ENCODE results near the gene AUTS2. TPM values are rescaled to one million over a fixed set of nuclear protein-coding genes. Genes with fewer than 3 reads are reported as not detected.

The AUTS2 gene
- total RNA-seq, 1 experiment from 2014 or later = 42.1 TPM

DNA sequence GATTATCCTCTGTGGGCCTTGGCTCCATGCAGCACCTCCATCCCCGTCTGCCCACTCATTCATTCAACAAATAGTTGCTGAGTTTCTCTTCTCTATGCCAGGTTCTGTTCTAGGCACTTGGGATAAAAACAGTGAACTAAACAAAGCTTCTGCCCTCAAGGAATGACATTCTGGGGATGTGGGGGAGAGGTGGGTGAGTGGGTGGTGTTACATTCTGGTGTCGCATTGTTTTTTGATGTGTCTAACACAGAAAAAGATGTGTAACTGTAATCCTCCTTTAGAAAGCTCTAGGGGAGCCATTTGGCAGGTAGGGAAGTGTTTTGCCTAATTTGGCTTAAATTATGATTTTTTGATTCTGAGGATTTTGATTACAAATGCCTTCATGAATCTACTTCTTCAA lies 21.4 kb downstream of the AUTS2 start:
- peaks cover 53% of the 10 kb centered on the region for H3K4me1 ChIP-seq (ENCODE audit: insufficient read depth, low read length, poor library complexity, severe bottlenecking)
- H3K27ac ChIP-seq (ENCODE audit: low read depth, low read length, poor library complexity, severe bottlenecking) = no peak overlapping the region
- intact Hi-C loops (cut with micrococcal nuclease; ENCODE audit: unreplicated experiment) = no loop called here
- ChIA-PET POLR2A (ENCODE audit: low non-redundant PET) (interaction anchor here (0.7 kb wide), 1 partner anchor 121 kb away, joined by 4 read pairs; no protein-coding TSS in a partner anchor), CTCF (no interaction called here)
- H3K36me3 ChIP-seq (ENCODE audit: insufficient read depth, low read length, poor library complexity, severe bottlenecking) = no peaks in the 10 kb centered on the region
- TF ChIP-seq, protein P1, sequence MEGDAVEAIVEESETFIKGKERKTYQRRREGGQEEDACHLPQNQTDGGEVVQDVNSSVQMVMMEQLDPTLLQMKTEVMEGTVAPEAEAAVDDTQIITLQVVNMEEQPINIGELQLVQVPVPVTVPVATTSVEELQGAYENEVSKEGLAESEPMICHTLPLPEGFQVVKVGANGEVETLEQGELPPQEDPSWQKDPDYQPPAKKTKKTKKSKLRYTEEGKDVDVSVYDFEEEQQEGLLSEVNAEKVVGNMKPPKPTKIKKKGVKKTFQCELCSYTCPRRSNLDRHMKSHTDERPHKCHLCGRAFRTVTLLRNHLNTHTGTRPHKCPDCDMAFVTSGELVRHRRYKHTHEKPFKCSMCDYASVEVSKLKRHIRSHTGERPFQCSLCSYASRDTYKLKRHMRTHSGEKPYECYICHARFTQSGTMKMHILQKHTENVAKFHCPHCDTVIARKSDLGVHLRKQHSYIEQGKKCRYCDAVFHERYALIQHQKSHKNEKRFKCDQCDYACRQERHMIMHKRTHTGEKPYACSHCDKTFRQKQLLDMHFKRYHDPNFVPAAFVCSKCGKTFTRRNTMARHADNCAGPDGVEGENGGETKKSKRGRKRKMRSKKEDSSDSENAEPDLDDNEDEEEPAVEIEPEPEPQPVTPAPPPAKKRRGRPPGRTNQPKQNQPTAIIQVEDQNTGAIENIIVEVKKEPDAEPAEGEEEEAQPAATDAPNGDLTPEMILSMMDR (conservative IDR thresholded peaks at IDR 0.05; ENCODE audit: low read depth, low read length) = no peak
- TF ChIP-seq EZH2 (IDR thresholded peaks at IDR 0.05; ENCODE audit: borderline replicate concordance, low read depth, low read length, poor library complexity, severe bottlenecking) = no peak
- H3K4me3 ChIP-seq (ENCODE audit: low read depth, low read length, poor library complexity, severe bottlenecking) = peak overlapping the region; percentile 20
- H3K27me3 ChIP-seq (replicated peaks; ENCODE audit: insufficient read depth, low read depth, low read length, poor library complexity) = no peaks in the 10 kb centered on the region
- BruUV-seq (replicated peaks) = no TSS peak
- no peaks in the 10 kb centered on the region for H3K9me3 ChIP-seq (ENCODE audit: low read depth, low read length, poor library complexity, severe bottlenecking)
- DNase-seq (ENCODE audit: low spot score) = no peak

DNA sequence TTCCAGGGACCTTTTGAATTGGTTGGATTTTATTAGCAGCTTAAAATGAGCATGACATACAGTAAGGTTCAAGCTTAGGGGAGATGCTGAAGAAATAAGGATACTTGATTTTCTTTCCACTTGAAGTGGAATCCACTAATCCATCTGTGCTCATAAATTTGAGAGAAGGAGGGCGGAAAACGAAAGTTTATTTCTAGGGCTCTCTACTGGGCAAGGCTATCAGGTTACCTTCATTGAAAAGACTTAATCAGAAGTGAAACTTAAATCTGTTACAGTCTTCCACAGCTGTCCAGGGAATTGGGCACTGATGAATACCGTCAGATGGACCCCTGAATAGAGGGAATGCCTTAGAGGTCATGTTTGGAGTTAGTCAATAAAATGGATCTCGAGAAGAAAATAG lies 21.8 kb downstream of the AUTS2 start:
- Histone ChIP-seq H3K9me3 (ENCODE audit: low read depth, low read length, poor library complexity, severe bottlenecking) (no peaks in the 10 kb centered on the region), H3K27ac (ENCODE audit: low read depth, low read length, poor library complexity, severe bottlenecking) (peak overlapping the region; percentile 1), H3K4me1 (ENCODE audit: insufficient read depth, low read length, poor library complexity, severe bottlenecking) (peaks cover 54% of the 10 kb centered on the region), H3K4me3 (ENCODE audit: low read depth, low read length, poor library complexity, severe bottlenecking) (peak overlapping the region; percentile 20), H3K36me3 (ENCODE audit: insufficient read depth, low read length, poor library complexity, severe bottlenecking) (no peaks in the 10 kb centered on the region), H3K27me3 (replicated peaks; ENCODE audit: insufficient read depth, low read depth, low read length, poor library complexity) (no peaks in the 10 kb centered on the region)
- BruUV-seq (replicated peaks) = no TSS peak
- ChIA-PET POLR2A (ENCODE audit: low non-redundant PET) (interaction anchor here (0.7 kb wide), 1 partner anchor 120 kb away, joined by 4 read pairs; no protein-coding TSS in a partner anchor), CTCF (no interaction called here)
- DNase-seq (ENCODE audit: low spot score) = peak; percentile 75
- intact Hi-C loops (cut with micrococcal nuclease; ENCODE audit: unreplicated experiment) = no loop called here
- TF ChIP-seq, protein P1 (conservative IDR thresholded peaks at IDR 0.05; ENCODE audit: low read depth, low read length) = no peak
- no peak for TF ChIP-seq EZH2 (IDR thresholded peaks at IDR 0.05; ENCODE audit: borderline replicate concordance, low read depth, low read length, poor library complexity, severe bottlenecking)

DNA sequence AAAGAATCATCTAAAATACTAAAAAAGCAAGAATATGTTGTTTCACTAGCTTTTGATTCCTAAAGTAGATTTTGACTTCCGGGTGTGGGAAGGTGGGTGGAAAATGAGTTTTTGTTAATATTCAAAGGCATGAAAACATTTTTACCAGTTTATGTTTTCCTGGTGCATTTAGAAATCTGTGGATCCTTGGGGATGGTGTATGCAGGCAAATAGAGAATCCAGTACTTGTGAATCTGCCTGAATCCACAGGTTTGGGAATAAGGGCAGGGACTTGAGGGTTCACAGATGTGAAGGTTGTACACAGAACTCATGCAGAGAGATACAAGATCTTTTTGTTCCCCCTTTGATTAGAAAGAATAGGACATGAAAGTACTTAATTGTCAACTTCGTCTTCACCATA lies 22.4 kb downstream of the AUTS2 start:
- intact Hi-C loops (cut with micrococcal nuclease; ENCODE audit: unreplicated experiment) = no loop called here
- POLR2A ChIA-PET (ENCODE audit: low non-redundant PET) = no interaction called here
- no TSS peak for BruUV-seq (replicated peaks)
- Histone ChIP-seq H3K4me3 (ENCODE audit: low read depth, low read length, poor library complexity, severe bottlenecking) (peak overlapping the region; percentile 20), H3K27ac (ENCODE audit: low read depth, low read length, poor library complexity, severe bottlenecking) (peak overlapping the region; percentile 1), H3K27me3 (replicated peaks; ENCODE audit: insufficient read depth, low read depth, low read length, poor library complexity) (no peaks in the 10 kb centered on the region), H3K4me1 (ENCODE audit: insufficient read depth, low read length, poor library complexity, severe bottlenecking) (peaks cover 54% of the 10 kb centered on the region), H3K36me3 (ENCODE audit: insufficient read depth, low read length, poor library complexity, severe bottlenecking) (no peaks in the 10 kb centered on the region), H3K9me3 (ENCODE audit: low read depth, low read length, poor library complexity, severe bottlenecking) (no peaks in the 10 kb centered on the region)
- no peak for TF ChIP-seq EZH2 (IDR thresholded peaks at IDR 0.05; ENCODE audit: borderline replicate concordance, low read depth, low read length, poor library complexity, severe bottlenecking)
- TF ChIP-seq, protein P1 (conservative IDR thresholded peaks at IDR 0.05; ENCODE audit: low read depth, low read length) = no peak
- CTCF ChIA-PET = no interaction called here
- no peak for DNase-seq (ENCODE audit: low spot score)

Measured in A673 (cell line).